ENCODE results near the gene NCAPG2. TPM values are rescaled to one million over a fixed set of nuclear protein-coding genes. Genes with fewer than 3 reads are reported as not detected.

NCAPG2 gene
- total RNA-seq, 1 experiment from 2014 or later: 99.4 TPM

GRCh38 chr7:158655507-158655906, 49.1 kb downstream of the NCAPG2 start:
- no peak overlapping the region for H3K23ac ChIP-seq (ENCODE audit: insufficient read length, low read depth, low read length)
- no peaks in the 10 kb centered on the region for H4K20me1 ChIP-seq (ENCODE audit: control insufficient read depth, insufficient read depth, insufficient read length)
- H2BK15ac ChIP-seq (ENCODE audit: low read depth, low read length): no peak overlapping the region
- DNase-seq: no peak
- no peak overlapping the region for H3K18ac ChIP-seq (ENCODE audit: insufficient read length, low read depth, low read length)
- H3K23me2 ChIP-seq (ENCODE audit: insufficient read length, low read depth, low read length, poor library complexity, severe bottlenecking): no peaks in the 10 kb centered on the region
- no peak overlapping the region for H3K9ac ChIP-seq (ENCODE audit: extremely low read depth, insufficient read length, low read length)
- Mint-ChIP-seq H3K36me3 (ENCODE audit: insufficient read depth in 1 of 3, low read depth in 3 of 3) (peaks cover 46 to 68% (median 66%) of the 10 kb centered on the region in 3 experiments; a peak in 6 of 7 replicates), H3K27ac (no peak overlapping the region), H3K27me3 (ENCODE audit: low read depth) (no peaks in the 10 kb centered on the region), H3K9me3 (no peaks in the 10 kb centered on the region), H3K4me3 (no peak overlapping the region), H3K4me1 (peaks cover 8 to 15% of the 10 kb centered on the region in 2 experiments)
- no peak overlapping the region for H3K14ac ChIP-seq (ENCODE audit: insufficient read depth, low read length)
- no peaks in the 10 kb centered on the region for H3K9me3 ChIP-seq (ENCODE audit: control insufficient read depth, low read depth, low read length)
- no peaks in the 10 kb centered on the region for H3K79me2 ChIP-seq (ENCODE audit: insufficient read depth, low read length)
- no peaks in the 10 kb centered on the region for H3K4me1 ChIP-seq (ENCODE audit: insufficient read depth, low read length)
- no peak overlapping the region for H3K27ac ChIP-seq (ENCODE audit: insufficient read length, low read depth, low read length)
- no peak overlapping the region for H4K8ac ChIP-seq (replicated peaks; ENCODE audit: insufficient read length, low read depth, low read length)
- H3K27me3 ChIP-seq (ENCODE audit: insufficient read depth, low read length): no peaks in the 10 kb centered on the region
- no peak overlapping the region for H2AFZ ChIP-seq (ENCODE audit: low read length)
- H3K79me1 ChIP-seq (ENCODE audit: insufficient read depth, low read depth, low read length, poor library complexity, severe bottlenecking): no peaks in the 10 kb centered on the region
- H4K5ac ChIP-seq (ENCODE audit: insufficient read length, low read depth, low read length): no peak overlapping the region
- no peak overlapping the region for H2BK20ac ChIP-seq (ENCODE audit: low read depth, low read length, poor library complexity, severe bottlenecking)
- no peak overlapping the region for H4K91ac ChIP-seq (ENCODE audit: insufficient read length, low read depth, low read length)
- no peak overlapping the region for H3K4ac ChIP-seq (ENCODE audit: low read depth, low read length)
- no peak overlapping the region for H3K56ac ChIP-seq (ENCODE audit: insufficient read length, low read depth, low read length)
- no peak for TF ChIP-seq CTCF (conservative IDR thresholded peaks at IDR 0.05)
- no peak overlapping the region for H2BK120ac ChIP-seq (ENCODE audit: low read depth, low read length, poor library complexity, severe bottlenecking)
- H2BK5ac ChIP-seq (ENCODE audit: insufficient read length, low read length): no peak overlapping the region
- H2AK5ac ChIP-seq (ENCODE audit: insufficient read length, low read length): no peak overlapping the region
- no peak overlapping the region for H3K4me2 ChIP-seq (ENCODE audit: insufficient read depth, insufficient read length, low read length)
- H2BK12ac ChIP-seq (ENCODE audit: insufficient read length, low read depth, low read length): no peak overlapping the region
- H3T11ph ChIP-seq (ENCODE audit: low read length): no peak overlapping the region
- WGBS (ENCODE audit: extremely low coverage, insufficient read length, low lambda C conversion rate): no CpG with 5 or more reads among the region's 11 CpGs
